ENCODE results near the gene CDC123. TPM values are rescaled to one million over a fixed set of nuclear protein-coding genes. Genes with fewer than 3 reads are reported as not detected.

The CDC123 gene
- total and polyA plus RNA-seq, 2 experiments from 2014 or later = 158 to 179 TPM

DNA sequence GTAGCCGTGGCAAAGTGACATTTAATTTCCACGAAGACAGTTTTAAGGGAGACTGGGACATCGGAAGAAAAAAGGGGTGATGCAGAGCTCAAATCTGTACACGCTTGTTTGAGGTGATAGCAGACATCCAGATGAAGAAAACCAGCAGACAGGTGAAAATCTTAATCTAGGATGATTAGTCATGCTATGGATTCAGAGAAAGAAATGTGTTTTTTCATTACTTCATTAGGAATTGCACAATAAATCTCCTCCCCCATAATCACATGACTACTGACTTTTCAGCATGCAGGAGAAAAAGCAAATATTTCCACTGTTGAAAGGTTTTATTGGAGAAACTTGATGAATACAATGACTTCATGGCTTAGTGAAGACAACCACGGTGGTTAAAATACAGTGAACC lies 2.8 kb upstream of the CDC123 start:
- peaks cover 14% of the 10 kb centered on the region for H3K36me3 Mint-ChIP-seq (ENCODE audit: low read depth)
- Histone ChIP-seq H3F3A (replicated peaks; ENCODE audit: low read depth) (no peaks in the 10 kb centered on the region; the same call in 1 of the 2 replicates), H3K4me1 (ENCODE audit: insufficient read depth) (peaks cover 12% of the 10 kb centered on the region), H3K4me3 (no peak overlapping the region), H3K27me3 (ENCODE audit: insufficient read depth) (no peaks in the 10 kb centered on the region), H3K79me2 (replicated peaks; ENCODE audit: insufficient read depth) (peaks cover 95% of the 10 kb centered on the region), H4K20me1 (replicated peaks; ENCODE audit: insufficient read depth) (peaks cover 32% of the 10 kb centered on the region), H3K4me2 (peak overlapping the region; percentile 84; the same call in 1 of the 2 replicates), H2AFZ (no peak overlapping the region), H3K9me2 (ENCODE audit: insufficient read depth) (no peaks in the 10 kb centered on the region), H3K36me3 (ENCODE audit: insufficient read depth) (no peaks in the 10 kb centered on the region), H3K27ac (ENCODE audit: low read depth) (no peak overlapping the region)
- no peak overlapping the region for H3K27ac Mint-ChIP-seq
- H3K4me1 Mint-ChIP-seq = peaks cover 19% of the 10 kb centered on the region
- no peak for DNase-seq (ENCODE audit: low spot score)
- H3K9me3 Mint-ChIP-seq = no peaks in the 10 kb centered on the region; the same call in 2 of the 3 replicates
- H3K27me3 Mint-ChIP-seq (ENCODE audit: insufficient read depth, low read depth, poor library complexity) = peaks cover 12% of the 10 kb centered on the region
- ATAC-seq = no peak
- TF ChIP-seq NANOG (IDR thresholded peaks at IDR 0.05; ENCODE audit: borderline replicate concordance) = no peak
- no peak for TF ChIP-seq ZNF114 (CRISPR knock-in tag; IDR thresholded peaks at IDR 0.05)
- TF ChIP-seq REST (IDR thresholded peaks at IDR 0.05; ENCODE audit: unreplicated experiment) = no peak
- TF ChIP-seq JUNB (IDR thresholded peaks at IDR 0.05; ENCODE audit: unreplicated experiment) = no peak
- TF ChIP-seq CREB1 (CRISPR knock-in tag; IDR thresholded peaks at IDR 0.05; ENCODE audit: low read depth) = no peak
- no peak for TF ChIP-seq EZH2 (IDR thresholded peaks at IDR 0.05; ENCODE audit: low read depth, unreplicated experiment)
- no peak overlapping the region; the same call in 2 of the 3 replicates for H3K4me3 Mint-ChIP-seq

DNA sequence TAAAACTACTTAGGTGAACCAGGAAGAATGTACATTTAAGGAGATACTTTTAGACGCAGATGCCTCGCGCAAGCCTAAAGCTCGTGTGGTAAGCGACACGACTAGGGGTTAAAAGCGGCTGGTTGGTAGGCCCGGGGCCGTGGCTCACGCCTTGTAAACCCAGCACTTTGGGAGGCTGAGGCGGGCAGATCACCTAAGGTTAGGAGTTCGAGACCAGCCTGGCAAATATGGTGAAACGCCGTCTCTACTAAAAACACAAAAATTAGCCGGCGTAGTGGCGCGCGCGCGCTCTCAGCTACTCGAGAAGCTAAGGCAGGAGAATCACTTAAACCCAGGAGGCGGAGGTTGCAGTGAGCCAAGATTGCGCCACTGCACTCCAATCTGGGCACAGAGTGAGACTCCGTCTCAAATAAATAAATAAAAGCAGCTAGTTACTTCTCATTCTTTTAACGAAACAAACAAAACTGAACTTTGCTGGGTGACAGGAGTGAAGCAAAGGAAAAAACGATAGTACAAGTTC lies 1.2 kb upstream of the CDC123 start:
- Histone ChIP-seq H3K36me3 (ENCODE audit: insufficient read depth) (peaks cover 14% of the 10 kb centered on the region; the same call in 1 of the 2 replicates), H3F3A (replicated peaks; ENCODE audit: low read depth) (no peaks in the 10 kb centered on the region; the same call in 1 of the 2 replicates), H2AFZ (peak overlapping the region; percentile 83), H4K20me1 (replicated peaks; ENCODE audit: insufficient read depth) (peaks cover 34% of the 10 kb centered on the region), H3K4me1 (ENCODE audit: insufficient read depth) (peaks cover 12% of the 10 kb centered on the region), H3K9me2 (ENCODE audit: insufficient read depth) (no peaks in the 10 kb centered on the region), H3K4me2 (peak overlapping the region; percentile 84), H3K79me2 (replicated peaks; ENCODE audit: insufficient read depth) (peaks cover 95% of the 10 kb centered on the region), H3K27ac (ENCODE audit: low read depth) (peak overlapping the region; percentile 88), H3K27me3 (ENCODE audit: insufficient read depth) (no peaks in the 10 kb centered on the region), H3K4me3 (peak overlapping the region; percentile 79)
- peak; percentile 12 for ATAC-seq
- peak overlapping the region; percentile 98 for H3K27ac Mint-ChIP-seq
- H3K36me3 Mint-ChIP-seq (ENCODE audit: low read depth) = peaks cover 22% of the 10 kb centered on the region
- H3K4me3 Mint-ChIP-seq = peak overlapping the region; percentile 91
- H3K9me3 Mint-ChIP-seq = no peaks in the 10 kb centered on the region; the same call in 2 of the 3 replicates
- DNase-seq (ENCODE audit: low spot score) = peak; percentile 40
- H3K4me1 Mint-ChIP-seq = peaks cover 8% of the 10 kb centered on the region
- H3K27me3 Mint-ChIP-seq (ENCODE audit: insufficient read depth, low read depth, poor library complexity) = peaks cover 11% of the 10 kb centered on the region
- TF ChIP-seq POLR2AphosphoS5 (IDR thresholded peaks at IDR 0.05; ENCODE audit: low read depth) (no peak), EZH2phosphoT487 (IDR thresholded peaks at IDR 0.05; ENCODE audit: unreplicated experiment) (no peak), STAT1 (IDR thresholded peaks at IDR 0.05; ENCODE audit: unreplicated experiment) (no peak), ETS1 (IDR thresholded peaks at IDR 0.05) (no peak), ZNF114 (CRISPR knock-in tag; IDR thresholded peaks at IDR 0.05) (no peak), EZH2 (IDR thresholded peaks at IDR 0.05; ENCODE audit: low read depth, unreplicated experiment) (no peak), NANOG (IDR thresholded peaks at IDR 0.05; ENCODE audit: borderline replicate concordance) (no peak), CTCF (conservative IDR thresholded peaks at IDR 0.05; ENCODE audit: low read depth in 2 of 2) (no peak), CREB1 (CRISPR knock-in tag; IDR thresholded peaks at IDR 0.05; ENCODE audit: low read depth) (no peak), JUNB (IDR thresholded peaks at IDR 0.05; ENCODE audit: unreplicated experiment) (no peak)

Data from GM23338 (cell line).